ENCODE results near the gene NCK2. TPM values are rescaled to one million over a fixed set of nuclear protein-coding genes. Genes with fewer than 3 reads are reported as not detected.

Gene NCK2
- total RNA-seq, 1 experiment from 2014 or later, result 26.7 TPM

DNA sequence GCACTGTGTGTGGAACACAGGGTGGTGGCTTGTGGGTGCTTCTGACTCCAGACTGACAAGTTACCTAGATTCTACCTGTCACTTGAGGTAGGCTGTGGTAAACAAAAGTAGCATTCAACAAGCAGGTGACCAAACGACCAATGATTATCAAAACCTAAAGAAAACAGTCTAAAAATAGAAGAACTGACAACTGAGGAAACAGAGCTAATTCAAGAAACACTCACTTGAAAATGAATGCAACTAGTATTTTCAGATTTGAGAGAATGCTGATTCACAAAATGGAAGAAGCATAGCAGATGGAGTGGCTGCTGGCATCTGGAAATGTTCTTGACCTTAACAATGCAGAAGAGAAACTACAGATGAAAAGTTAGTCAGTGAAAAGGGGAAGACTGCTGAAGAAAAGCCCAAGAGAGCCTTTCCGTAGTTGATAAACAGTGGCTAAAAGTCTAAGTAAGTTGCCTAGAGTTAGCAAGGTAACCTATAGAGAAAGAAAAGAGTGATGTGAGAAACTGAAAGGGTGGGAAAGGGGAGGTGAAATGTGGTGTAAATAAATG is 170.4 kb downstream of the NCK2 start (continued):
- TF ChIP-seq, protein P1, sequence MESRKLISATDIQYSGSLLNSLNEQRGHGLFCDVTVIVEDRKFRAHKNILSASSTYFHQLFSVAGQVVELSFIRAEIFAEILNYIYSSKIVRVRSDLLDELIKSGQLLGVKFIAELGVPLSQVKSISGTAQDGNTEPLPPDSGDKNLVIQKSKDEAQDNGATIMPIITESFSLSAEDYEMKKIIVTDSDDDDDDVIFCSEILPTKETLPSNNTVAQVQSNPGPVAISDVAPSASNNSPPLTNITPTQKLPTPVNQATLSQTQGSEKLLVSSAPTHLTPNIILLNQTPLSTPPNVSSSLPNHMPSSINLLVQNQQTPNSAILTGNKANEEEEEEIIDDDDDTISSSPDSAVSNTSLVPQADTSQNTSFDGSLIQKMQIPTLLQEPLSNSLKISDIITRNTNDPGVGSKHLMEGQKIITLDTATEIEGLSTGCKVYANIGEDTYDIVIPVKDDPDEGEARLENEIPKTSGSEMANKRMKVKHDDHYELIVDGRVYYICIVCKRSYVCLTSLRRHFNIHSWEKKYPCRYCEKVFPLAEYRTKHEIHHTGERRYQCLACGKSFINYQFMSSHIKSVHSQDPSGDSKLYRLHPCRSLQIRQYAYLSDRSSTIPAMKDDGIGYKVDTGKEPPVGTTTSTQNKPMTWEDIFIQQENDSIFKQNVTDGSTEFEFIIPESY (IDR thresholded peaks at IDR 0.05; ENCODE audit: extremely low read depth, insufficient replicate concordance, low read length), result no peak
- no peak for TF ChIP-seq SIN3A (IDR thresholded peaks at IDR 0.05; ENCODE audit: low read depth)
- no peak for TF ChIP-seq JUND (IDR thresholded peaks at IDR 0.05)
- no peak for TF ChIP-seq SP1 (IDR thresholded peaks at IDR 0.05; ENCODE audit: low read depth)
- no peak for TF ChIP-seq EZH2phosphoT487 (IDR thresholded peaks at IDR 0.05; ENCODE audit: borderline replicate concordance)
- TF ChIP-seq SRF (IDR thresholded peaks at IDR 0.05; ENCODE audit: low read depth), result no peak

DNA sequence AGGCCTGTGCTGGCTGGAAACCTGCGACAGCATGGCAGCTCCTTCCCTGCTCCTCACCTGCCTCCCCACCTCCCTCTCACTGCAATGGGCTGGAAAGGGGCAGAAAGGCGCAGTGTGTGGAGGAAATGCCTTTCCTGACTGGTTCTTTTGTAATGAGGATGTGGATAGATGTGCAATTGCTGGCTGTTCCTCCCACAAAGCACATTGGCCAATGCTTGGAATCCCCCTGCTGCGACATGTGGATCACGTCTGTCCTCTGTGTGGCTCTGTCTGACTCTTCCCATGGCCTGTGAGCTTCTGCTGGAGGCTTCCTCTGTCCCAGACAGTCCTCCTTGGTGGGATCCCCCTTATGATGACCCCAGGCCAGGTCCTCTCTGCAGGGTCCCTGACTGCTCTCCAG is 172.5 kb downstream of the NCK2 start:
- ChIA-PET CTCF (no interaction called here), POLR2A (no interaction called here), RAD21 (ENCODE audit: low non-redundant PET in 1 of 2, low total read pairs in 2 of 2, uncharacterized antibody in 2 of 2, unreplicated experiment in 2 of 2) (no interaction called here)
- BruUV-seq (replicated peaks), result no TSS peak
- DNase-seq (ENCODE audit: low read depth, low spot score), result no peak
- Histone ChIP-seq H3K27me3 (ENCODE audit: insufficient read depth, low read length) (no peaks in the 10 kb centered on the region), H3K9ac (ENCODE audit: low read length) (no peak overlapping the region), H4K20me1 (ENCODE audit: insufficient read depth) (no peaks in the 10 kb centered on the region), H3K9me2 (ENCODE audit: insufficient read depth) (no peaks in the 10 kb centered on the region), H3K79me2 (ENCODE audit: insufficient read depth, low read length) (no peaks in the 10 kb centered on the region), H3K4me1 (ENCODE audit: control insufficient read depth in 1 of 2, insufficient read depth in 2 of 2, low read length in 2 of 2) (peaks cover 17 to 30% of the 10 kb centered on the region in 2 experiments), H3K4me3 (replicated peaks in 1 of 2; ENCODE audit: low read depth in 1 of 2, low read length in 2 of 2) (no peak overlapping the region), H2AFZ (ENCODE audit: low read depth, low read length, poor library complexity, severe bottlenecking) (no peak overlapping the region), H3K9me3 (ENCODE audit: control insufficient read depth in 1 of 2, insufficient read depth in 1 of 2, low read depth in 1 of 2, low read length in 2 of 2) (no peaks in the 10 kb centered on the region), H3K36me3 (ENCODE audit: control insufficient read depth in 1 of 2, insufficient read depth in 2 of 2, low read length in 2 of 2) (no peaks in the 10 kb centered on the region), H3K4me2 (ENCODE audit: low read length) (no peak overlapping the region), H3K27ac (ENCODE audit: low read depth, low read length) (no peak overlapping the region)
- TF ChIP-seq, protein P2, sequence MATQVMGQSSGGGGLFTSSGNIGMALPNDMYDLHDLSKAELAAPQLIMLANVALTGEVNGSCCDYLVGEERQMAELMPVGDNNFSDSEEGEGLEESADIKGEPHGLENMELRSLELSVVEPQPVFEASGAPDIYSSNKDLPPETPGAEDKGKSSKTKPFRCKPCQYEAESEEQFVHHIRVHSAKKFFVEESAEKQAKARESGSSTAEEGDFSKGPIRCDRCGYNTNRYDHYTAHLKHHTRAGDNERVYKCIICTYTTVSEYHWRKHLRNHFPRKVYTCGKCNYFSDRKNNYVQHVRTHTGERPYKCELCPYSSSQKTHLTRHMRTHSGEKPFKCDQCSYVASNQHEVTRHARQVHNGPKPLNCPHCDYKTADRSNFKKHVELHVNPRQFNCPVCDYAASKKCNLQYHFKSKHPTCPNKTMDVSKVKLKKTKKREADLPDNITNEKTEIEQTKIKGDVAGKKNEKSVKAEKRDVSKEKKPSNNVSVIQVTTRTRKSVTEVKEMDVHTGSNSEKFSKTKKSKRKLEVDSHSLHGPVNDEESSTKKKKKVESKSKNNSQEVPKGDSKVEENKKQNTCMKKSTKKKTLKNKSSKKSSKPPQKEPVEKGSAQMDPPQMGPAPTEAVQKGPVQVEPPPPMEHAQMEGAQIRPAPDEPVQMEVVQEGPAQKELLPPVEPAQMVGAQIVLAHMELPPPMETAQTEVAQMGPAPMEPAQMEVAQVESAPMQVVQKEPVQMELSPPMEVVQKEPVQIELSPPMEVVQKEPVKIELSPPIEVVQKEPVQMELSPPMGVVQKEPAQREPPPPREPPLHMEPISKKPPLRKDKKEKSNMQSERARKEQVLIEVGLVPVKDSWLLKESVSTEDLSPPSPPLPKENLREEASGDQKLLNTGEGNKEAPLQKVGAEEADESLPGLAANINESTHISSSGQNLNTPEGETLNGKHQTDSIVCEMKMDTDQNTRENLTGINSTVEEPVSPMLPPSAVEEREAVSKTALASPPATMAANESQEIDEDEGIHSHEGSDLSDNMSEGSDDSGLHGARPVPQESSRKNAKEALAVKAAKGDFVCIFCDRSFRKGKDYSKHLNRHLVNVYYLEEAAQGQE (IDR thresholded peaks at IDR 0.05; ENCODE audit: low read depth), result no peak
- TF ChIP-seq ZNF274 (IDR thresholded peaks at IDR 0.05; ENCODE audit: low read depth, low read length) (no peak), TCF7L2 (IDR thresholded peaks at IDR 0.05; ENCODE audit: borderline replicate concordance, extremely low read depth, insufficient read depth, insufficient read length) (no peak), POLR2A (IDR thresholded peaks at IDR 0.05; ENCODE audit: borderline replicate concordance, extremely low read depth, insufficient read depth, insufficient read length) (no peak), CEBPB (IDR thresholded peaks at IDR 0.05; ENCODE audit: low read depth) (no peak), ZFX (IDR thresholded peaks at IDR 0.05) (no peak)
- TF ChIP-seq, protein P3, sequence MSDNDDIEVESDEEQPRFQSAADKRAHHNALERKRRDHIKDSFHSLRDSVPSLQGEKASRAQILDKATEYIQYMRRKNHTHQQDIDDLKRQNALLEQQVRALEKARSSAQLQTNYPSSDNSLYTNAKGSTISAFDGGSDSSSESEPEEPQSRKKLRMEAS (IDR thresholded peaks at IDR 0.05), result no peak
- TF ChIP-seq, protein P4, sequence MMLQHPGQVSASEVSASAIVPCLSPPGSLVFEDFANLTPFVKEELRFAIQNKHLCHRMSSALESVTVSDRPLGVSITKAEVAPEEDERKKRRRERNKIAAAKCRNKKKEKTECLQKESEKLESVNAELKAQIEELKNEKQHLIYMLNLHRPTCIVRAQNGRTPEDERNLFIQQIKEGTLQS (IDR thresholded peaks at IDR 0.05), result no peak
- intact Hi-C loops (cut with micrococcal nuclease), result loop anchor here (10.0 kb wide), 1 partner anchor 168 kb away; no protein-coding TSS in a partner anchor
- ATAC-seq, result no peak
